ENCODE measurements around the gene TBX20.

TBX20 gene

GRCh38 chr7:35258868-35259522 lies 5.1 kb upstream of the TBX20 start:
- TF ChIP-seq PATZ1 (CRISPR knock-in tag; IDR thresholded peaks at IDR 0.05; ENCODE audit: borderline replicate concordance), result no peak
- no peak for TF ChIP-seq TOX (CRISPR knock-in tag; IDR thresholded peaks at IDR 0.05; ENCODE audit: borderline replicate concordance)
- TF ChIP-seq SNAI2 (CRISPR knock-in tag; IDR thresholded peaks at IDR 0.05), result no peak
- TF ChIP-seq TSHZ2 (CRISPR knock-in tag; IDR thresholded peaks at IDR 0.05), result no peak
- no peak for TF ChIP-seq ZFP3 (CRISPR knock-in tag; IDR thresholded peaks at IDR 0.05)
- ATAC-seq, result no peak

- no peak for ATAC-seq
- TF ChIP-seq TOX (CRISPR knock-in tag; IDR thresholded peaks at IDR 0.05; ENCODE audit: borderline replicate concordance) (no peak), PATZ1 (CRISPR knock-in tag; IDR thresholded peaks at IDR 0.05; ENCODE audit: borderline replicate concordance) (no peak), ZNF70 (CRISPR knock-in tag; IDR thresholded peaks at IDR 0.05) (no peak), CSRNP3 (CRISPR knock-in tag; IDR thresholded peaks at IDR 0.05) (no peak), TCF4 (CRISPR knock-in tag; IDR thresholded peaks at IDR 0.05; ENCODE audit: borderline replicate concordance) (no peak), GLIS3 (CRISPR knock-in tag; IDR thresholded peaks at IDR 0.05) (no peak), ARNTL (CRISPR knock-in tag; IDR thresholded peaks at IDR 0.05; ENCODE audit: borderline replicate concordance, low read depth) (no peak), TSHZ2 (CRISPR knock-in tag; IDR thresholded peaks at IDR 0.05) (no peak), ISL1 (CRISPR knock-in tag; IDR thresholded peaks at IDR 0.05) (no peak), ZNF565 (CRISPR knock-in tag; conservative IDR thresholded peaks at IDR 0.05; ENCODE audit: low read depth) (no peak), ZFP3 (CRISPR knock-in tag; IDR thresholded peaks at IDR 0.05) (no peak), BACH2 (CRISPR knock-in tag; IDR thresholded peaks at IDR 0.05; ENCODE audit: borderline replicate concordance) (no peak), ZFP30 (CRISPR knock-in tag; IDR thresholded peaks at IDR 0.05) (no peak), ESRRG (CRISPR knock-in tag; IDR thresholded peaks at IDR 0.05) (no peak), CSDC2 (CRISPR knock-in tag; IDR thresholded peaks at IDR 0.05) (no peak), PPARA (CRISPR knock-in tag; IDR thresholded peaks at IDR 0.05; ENCODE audit: borderline replicate concordance) (no peak)
Measured at GRCh38 chr7:35258125-35258867, 4.4 kb upstream of the TBX20 start.
